ENCODE measurements around the gene STAT5A. TPM values are rescaled to one million over a fixed set of nuclear protein-coding genes. Genes with fewer than 3 reads are reported as not detected.
"Not testable (repeated sequence)": the region's sequence is repeated elsewhere in the genome, so short reads cannot be mapped to it uniquely, and the experiment has no call there.

The STAT5A gene
- total RNA-seq, 2 donors from 2014 or later = 65.5 to 69.8 TPM

DNA sequence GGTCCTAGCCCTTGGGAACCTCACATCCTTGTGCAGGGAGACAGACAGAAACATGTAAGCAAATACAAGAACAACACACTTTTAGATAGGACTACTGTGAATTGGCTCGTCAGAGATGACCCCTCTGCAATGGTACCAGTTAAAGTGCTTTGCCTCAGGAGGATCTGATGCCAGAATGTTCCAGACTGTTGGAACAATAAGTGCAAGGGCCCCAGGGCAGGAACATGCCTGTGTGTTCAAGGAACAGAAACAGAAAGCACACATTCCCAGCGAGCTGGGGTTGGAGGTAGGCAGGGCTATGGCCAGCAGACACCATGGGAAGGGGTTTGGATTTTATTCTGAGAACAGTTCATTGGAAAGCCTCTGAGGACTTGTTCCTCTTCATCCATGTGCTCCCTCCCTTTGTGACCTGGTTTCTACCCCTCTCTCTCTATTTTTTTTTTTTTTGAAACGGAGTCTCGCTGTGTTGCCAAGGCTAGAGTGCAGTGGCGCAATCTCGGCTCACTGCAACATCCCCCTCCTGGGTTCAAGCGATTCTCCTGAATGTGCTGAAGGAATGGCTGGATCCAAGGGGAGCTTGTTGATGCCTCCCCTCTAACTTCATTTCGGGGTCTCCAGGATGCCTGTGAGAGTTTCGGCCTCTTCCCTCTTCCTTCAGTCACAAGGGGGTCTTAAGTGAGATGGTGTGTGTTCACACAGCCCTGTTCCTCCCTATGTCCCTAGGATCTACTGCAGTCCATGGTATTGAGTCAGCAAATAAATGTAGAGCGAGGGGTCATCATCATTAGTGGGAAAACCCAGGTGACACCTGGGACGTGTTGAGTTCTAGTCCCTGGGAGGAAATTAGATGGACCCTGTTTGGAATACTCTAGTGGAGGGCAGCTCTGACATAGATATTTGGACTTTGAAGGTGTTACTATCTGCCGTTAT, 6.4 kb downstream of the STAT5A start:
- TF ChIP-seq, protein P1, sequence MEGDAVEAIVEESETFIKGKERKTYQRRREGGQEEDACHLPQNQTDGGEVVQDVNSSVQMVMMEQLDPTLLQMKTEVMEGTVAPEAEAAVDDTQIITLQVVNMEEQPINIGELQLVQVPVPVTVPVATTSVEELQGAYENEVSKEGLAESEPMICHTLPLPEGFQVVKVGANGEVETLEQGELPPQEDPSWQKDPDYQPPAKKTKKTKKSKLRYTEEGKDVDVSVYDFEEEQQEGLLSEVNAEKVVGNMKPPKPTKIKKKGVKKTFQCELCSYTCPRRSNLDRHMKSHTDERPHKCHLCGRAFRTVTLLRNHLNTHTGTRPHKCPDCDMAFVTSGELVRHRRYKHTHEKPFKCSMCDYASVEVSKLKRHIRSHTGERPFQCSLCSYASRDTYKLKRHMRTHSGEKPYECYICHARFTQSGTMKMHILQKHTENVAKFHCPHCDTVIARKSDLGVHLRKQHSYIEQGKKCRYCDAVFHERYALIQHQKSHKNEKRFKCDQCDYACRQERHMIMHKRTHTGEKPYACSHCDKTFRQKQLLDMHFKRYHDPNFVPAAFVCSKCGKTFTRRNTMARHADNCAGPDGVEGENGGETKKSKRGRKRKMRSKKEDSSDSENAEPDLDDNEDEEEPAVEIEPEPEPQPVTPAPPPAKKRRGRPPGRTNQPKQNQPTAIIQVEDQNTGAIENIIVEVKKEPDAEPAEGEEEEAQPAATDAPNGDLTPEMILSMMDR (IDR thresholded peaks at IDR 0.05) = no peak
- no peak for ATAC-seq (ENCODE audit: insufficient number of reproducible peaks, low FRiP score, low read depth)
- Histone ChIP-seq H3K4me3 (no peak overlapping the region), H3K27ac (no peak overlapping the region), H3K4me1 (ENCODE audit: control insufficient read depth in 1 of 2, low read depth in 2 of 2) (peaks cover 0 to 6% of the 10 kb centered on the region in 2 donors), H3K27me3 (replicated peaks; ENCODE audit: insufficient read depth) (no peaks in the 10 kb centered on the region), H3K36me3 (peaks cover 22% of the 10 kb centered on the region), H3K9me3 (no peaks in the 10 kb centered on the region)
- no peak for DNase-seq (ENCODE audit: low spot score)

DNA sequence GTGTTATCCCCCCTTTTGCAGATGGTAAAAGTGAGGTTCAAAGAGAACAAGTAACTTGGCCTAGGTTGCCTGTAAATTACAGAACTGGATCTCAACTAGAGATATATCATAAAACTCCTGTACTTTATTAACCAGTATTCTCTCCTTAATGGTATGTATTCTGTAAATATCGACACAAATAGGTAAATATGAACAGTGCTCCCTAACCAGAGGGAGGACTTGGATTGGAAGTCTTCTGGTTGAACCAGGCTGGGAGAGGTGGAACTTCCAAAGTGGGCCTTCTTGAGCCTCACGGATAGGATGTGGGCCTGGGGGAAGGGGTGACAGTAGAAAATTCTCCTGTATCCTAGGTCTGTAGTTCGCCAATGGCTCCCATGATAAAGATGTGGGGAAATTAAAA, 7.7 kb downstream of the STAT5A start:
- TF ChIP-seq, protein P1 (IDR thresholded peaks at IDR 0.05) = no peak
- H3K36me3 ChIP-seq = peaks cover 26% of the 10 kb centered on the region

DNA sequence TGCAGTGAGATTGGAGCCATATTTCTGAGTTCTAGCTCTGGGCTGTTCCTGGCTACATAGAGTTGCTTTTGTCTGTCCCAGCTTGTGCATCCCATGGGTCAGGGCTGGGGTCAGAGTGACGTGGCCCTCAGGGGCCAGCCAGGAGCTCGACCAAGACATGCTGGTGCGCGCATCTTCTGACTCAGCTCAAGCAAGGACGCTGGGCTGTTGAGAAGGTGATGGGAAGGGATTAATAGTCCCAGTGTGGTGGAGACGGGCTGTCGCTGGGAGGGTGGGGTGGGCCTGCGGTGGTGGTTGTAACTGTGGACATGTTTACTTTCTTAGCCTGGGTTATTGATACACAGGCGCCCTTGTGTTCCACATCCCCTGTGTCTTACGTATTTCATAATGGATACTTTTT, 9.5 kb downstream of the STAT5A start:
- H3K27me3 ChIP-seq (replicated peaks; ENCODE audit: insufficient read depth); H3K9me3 ChIP-seq; H3K4me3 ChIP-seq; H3K4me1 ChIP-seq (ENCODE audit: control insufficient read depth in 1 of 2, low read depth in 2 of 2); H3K27ac ChIP-seq; ATAC-seq (ENCODE audit: insufficient number of reproducible peaks, low FRiP score, low read depth); DNase-seq (ENCODE audit: low spot score): not testable (repeated sequence)
- H3K36me3 ChIP-seq = peaks cover 36% of the 10 kb centered on the region

More for the DNA sequence above, 7.7 kb downstream of the STAT5A start:
- Histone ChIP-seq H3K9me3 (no peaks in the 10 kb centered on the region), H3K27ac (no peak overlapping the region), H3K4me1 (ENCODE audit: control insufficient read depth in 1 of 2, low read depth in 2 of 2) (no peaks in the 10 kb centered on the region), H3K27me3 (replicated peaks; ENCODE audit: insufficient read depth) (no peaks in the 10 kb centered on the region), H3K4me3 (no peak overlapping the region)
- no peak for ATAC-seq (ENCODE audit: insufficient number of reproducible peaks, low FRiP score, low read depth)
- DNase-seq (ENCODE audit: low spot score) = no peak

DNA sequence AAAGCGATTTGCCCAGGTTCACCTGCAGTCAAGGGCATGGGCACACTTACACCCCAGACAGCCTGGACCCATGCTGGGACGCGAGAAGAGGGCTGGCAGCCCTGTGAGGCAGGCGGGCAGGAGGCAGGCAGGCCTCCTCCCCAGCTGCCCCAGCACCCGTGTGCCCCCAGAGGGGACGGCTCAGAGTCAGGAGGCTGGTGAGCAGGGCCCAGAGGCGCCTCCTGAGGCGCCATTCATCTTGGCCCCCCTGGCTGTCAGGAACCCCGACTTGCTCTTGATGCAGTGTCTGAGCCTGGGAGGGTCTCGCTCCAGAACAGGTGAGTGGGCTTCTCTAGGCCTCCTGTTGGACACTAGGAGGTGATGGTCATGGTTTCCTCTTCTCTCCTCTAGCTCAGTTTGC, 11.1 kb downstream of the STAT5A start:
- H3K4me3 ChIP-seq; ATAC-seq (ENCODE audit: insufficient number of reproducible peaks, low FRiP score, low read depth); H3K9me3 ChIP-seq; H3K27me3 ChIP-seq (replicated peaks; ENCODE audit: insufficient read depth); H3K4me1 ChIP-seq (ENCODE audit: control insufficient read depth in 1 of 2, low read depth in 2 of 2); H3K27ac ChIP-seq; DNase-seq (ENCODE audit: low spot score): not testable (repeated sequence)
- H3K36me3 ChIP-seq = peaks cover 41% of the 10 kb centered on the region

DNA sequence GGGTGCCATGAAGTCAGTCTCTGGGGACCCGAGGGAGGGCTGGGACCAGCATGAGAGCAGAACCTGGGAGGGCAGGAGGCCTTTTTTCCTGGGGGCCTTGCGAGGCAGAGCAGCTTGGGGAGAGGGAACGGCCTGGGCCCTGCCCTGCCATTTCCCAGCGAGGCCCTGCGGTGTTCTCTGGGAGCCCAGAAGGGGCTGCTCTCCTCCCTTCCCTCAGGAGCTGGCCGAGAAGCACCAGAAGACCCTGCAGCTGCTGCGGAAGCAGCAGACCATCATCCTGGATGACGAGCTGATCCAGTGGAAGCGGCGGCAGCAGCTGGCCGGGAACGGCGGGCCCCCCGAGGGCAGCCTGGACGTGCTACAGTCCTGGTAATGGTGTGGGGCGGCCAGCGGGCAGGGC, 11.6 kb downstream of the STAT5A start:
- not testable (repeated sequence) for H3K9me3 ChIP-seq; ATAC-seq (ENCODE audit: insufficient number of reproducible peaks, low FRiP score, low read depth); H3K4me1 ChIP-seq (ENCODE audit: control insufficient read depth in 1 of 2, low read depth in 2 of 2); DNase-seq (ENCODE audit: low spot score); H3K4me3 ChIP-seq; H3K27me3 ChIP-seq (replicated peaks; ENCODE audit: insufficient read depth); H3K27ac ChIP-seq
- peaks cover 43% of the 10 kb centered on the region for H3K36me3 ChIP-seq

DNA sequence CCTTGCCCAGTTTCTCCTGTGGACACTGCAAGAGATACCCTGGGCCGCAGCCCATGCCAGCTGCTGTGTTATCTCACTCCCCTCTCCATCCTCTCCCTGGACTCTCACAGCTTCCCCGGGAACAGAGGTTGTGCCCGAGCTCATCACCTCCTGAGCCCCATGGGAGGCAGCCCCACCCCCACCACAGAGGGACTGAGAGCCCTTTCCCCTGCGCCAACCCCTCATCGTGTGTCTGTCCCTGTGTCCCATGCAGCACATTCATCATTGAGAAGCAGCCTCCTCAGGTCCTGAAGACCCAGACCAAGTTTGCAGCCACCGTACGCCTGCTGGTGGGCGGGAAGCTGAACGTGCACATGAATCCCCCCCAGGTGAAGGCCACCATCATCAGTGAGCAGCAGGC, 12.7 kb downstream of the STAT5A start:
- no peak for ATAC-seq (ENCODE audit: insufficient number of reproducible peaks, low FRiP score, low read depth)
- H3K9me3 ChIP-seq = no peaks in the 10 kb centered on the region
- no peaks in the 10 kb centered on the region for H3K27me3 ChIP-seq (replicated peaks; ENCODE audit: insufficient read depth)
- peaks cover 45% of the 10 kb centered on the region for H3K36me3 ChIP-seq
- H3K4me3 ChIP-seq = no peak overlapping the region
- TF ChIP-seq, protein P1 (IDR thresholded peaks at IDR 0.05) = no peak
- H3K27ac ChIP-seq = no peak overlapping the region
- no peak for DNase-seq (ENCODE audit: low spot score)
- H3K4me1 ChIP-seq (ENCODE audit: control insufficient read depth in 1 of 2, low read depth in 2 of 2) = no peaks in the 10 kb centered on the region

All from thoracic aorta (tissue), 2 donors.